Right lobe of liver (tissue), 6 donors: Measurements from ENCODE around the gene JDP2. TPM values are rescaled to one million over a fixed set of nuclear protein-coding genes. Genes with fewer than 3 reads are reported as not detected.
A peak's percentile ranks its signal among the peaks of the same experiment; 100 is the strongest.

Experiments
- ATAC-seq, 4 donors: fragments of 200-7000 bp; cut with Tn5 transposase; one replicate each; pipeline ENCODE4 v1.9.1; 2020; ENCODE audit warnings: mild to moderate bottlenecking in 4 of 4, moderate library complexity in 4 of 4
- DNase-seq, 3 donors: peaks; one replicate each; pipeline ENCODE4 v3.0.0-alpha.2; 2020
- H3K27ac ChIP-seq, 3 donors: fragments of 200-600 bp; one replicate each; pipeline ENCODE4 v1.8.0; 2022
- H3K27me3 ChIP-seq, 2 donors: fragments of 200-600 bp; one replicate each; pipeline ENCODE4 v1.8.0; 2022
- H3K36me3 ChIP-seq, 4 donors: fragments of 200-600 bp; sonication (generic) in 1 of 4; one replicate each; pipeline versions ENCODE4 v1.5.1 to v1.8.0; 2017 to 2022; ENCODE audit warnings: control low read depth in 1 of 4
- H3K4me1 ChIP-seq, 4 donors: fragments of 200-600 bp; sonication (generic) in 1 of 4; one replicate each; pipeline versions ENCODE4 v1.5.1 to v1.8.0; 2017 to 2022; ENCODE audit warnings: control low read depth in 1 of 4
- H3K4me3 ChIP-seq, 3 donors: fragments of 200-600 bp; one replicate each; pipeline ENCODE4 v1.8.0; 2022
- H3K9me3 ChIP-seq, 4 donors: fragments of 200-600 bp; sonication (generic) in 1 of 4; one replicate each; pipeline versions ENCODE4 v1.5.1 to v1.8.0; 2017 to 2022; ENCODE audit warnings: control low read depth in 1 of 4
- POLR2A ChIP-seq: fragments of 450-650 bp; IDR thresholded peaks from one replicate; pipeline ENCODE4 v1.6.1; 2017; ENCODE audit warnings: antibody characterized with exemption, mild to moderate bottlenecking
- WGBS: methylation state at CpG from one replicate; pipeline ENCODE4 v1.1.6; 2018; ENCODE audit warnings: low coverage, low lambda C conversion rate; ENCODE audit not compliant: insufficient coverage; ENCODE audit errors: missing lambda C conversion rate; 5-methylcytosine and 5-hydroxymethylcytosine counted together
- intact Hi-C, 2 donors: fragments of 100-400 bp; cut with DNase I; formaldehyde crosslinking; loops; one replicate each; pipeline versions ENCODE4 v1.11.2 to v1.14.1; 2022
- total RNA-seq, 6 experiments: library from RNA; depleted of rRNA in 2 of 6; stranded (reverse); fragments of >200 nt in 2 of 6; fragmentation: NEBNext Ultra II Directional in 3 of 6; extraction: Animal tissue kit (Norgen Biotek cat#: 25700) in 3 of 6; gene quantifications; one replicate each; pipeline versions ENCODE4 v1.1.0 to v1.2.4, GENCODE V29; 2016 to 2023
- TF ChIP-seq, protein P1 (sequence below), 4 donors: fragments of 200-600 bp in 3 of 4; fragments of 450-650 bp in 1 of 4; IDR thresholded peaks; one replicate each; pipeline versions ENCODE4 v1.5.1 to v1.8.0; 2016 to 2022; ENCODE audit warnings: antibody characterized with exemption in 4 of 4, mild to moderate bottlenecking in 2 of 4
- donor health status: DM: no; HTN: yes; CAD: no.
- donor health status: DM: no; HTN: no; CAD: no.
- donor health status: DM: no; HTN: no; CAD: no.
- donor health status: DM: no; HTN: yes; CAD: no.
- donor health status: DM: no; HTN: yes; CAD: no.

JDP2 gene
- total RNA-seq, 6 experiments from 2014 or later: 8.3 to 22.0 (median 11.8) TPM

DNA sequence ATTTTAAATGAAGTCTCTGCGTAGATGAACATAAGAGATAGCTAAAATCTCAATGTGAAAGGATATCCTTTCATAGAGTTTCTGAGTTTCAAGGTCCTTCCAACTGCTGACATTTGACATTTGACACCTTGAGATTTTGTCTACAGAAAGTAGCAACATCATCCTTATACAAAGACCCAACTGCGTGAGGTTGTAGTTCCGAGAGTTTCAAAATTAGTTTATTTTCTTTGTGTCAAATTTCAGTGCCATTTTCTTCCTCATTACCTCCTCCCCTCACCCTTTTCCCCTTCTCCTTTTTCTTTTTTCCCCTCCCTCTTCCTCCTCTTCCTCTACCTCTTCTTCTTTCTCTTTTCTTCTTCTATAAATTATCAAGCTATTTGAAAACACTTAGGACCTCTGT lies 67.6 kb downstream of the JDP2 start:
- intact Hi-C loops: no loop called here
- no peaks in the 10 kb centered on the region for H3K36me3 ChIP-seq
- no peaks in the 10 kb centered on the region for H3K4me1 ChIP-seq
- TF ChIP-seq POLR2A: no peak
- ATAC-seq (no peak), DNase-seq (no peak)
- H3K27me3 ChIP-seq: no peaks in the 10 kb centered on the region
- no peaks in the 10 kb centered on the region for H3K9me3 ChIP-seq
- 80% methylated on average over 3 of the region's 3 CpGs for WGBS
- H3K27ac ChIP-seq: no peak overlapping the region
- H3K4me3 ChIP-seq: no peak overlapping the region

GRCh38 chr14:75495882-75496281 lies 68.1 kb downstream of the JDP2 start:
- ATAC-seq (no peak), DNase-seq (no peak)
- Histone ChIP-seq H3K27me3 (no peaks in the 10 kb centered on the region), H3K36me3 (no peaks in the 10 kb centered on the region), H3K4me1 (no peaks in the 10 kb centered on the region), H3K4me3 (no peak overlapping the region), H3K9me3 (no peaks in the 10 kb centered on the region), H3K27ac (no peak overlapping the region)
- intact Hi-C loops: no loop called here
- 61% methylated on average over 5 of the region's 5 CpGs for WGBS
- TF ChIP-seq, protein P1, sequence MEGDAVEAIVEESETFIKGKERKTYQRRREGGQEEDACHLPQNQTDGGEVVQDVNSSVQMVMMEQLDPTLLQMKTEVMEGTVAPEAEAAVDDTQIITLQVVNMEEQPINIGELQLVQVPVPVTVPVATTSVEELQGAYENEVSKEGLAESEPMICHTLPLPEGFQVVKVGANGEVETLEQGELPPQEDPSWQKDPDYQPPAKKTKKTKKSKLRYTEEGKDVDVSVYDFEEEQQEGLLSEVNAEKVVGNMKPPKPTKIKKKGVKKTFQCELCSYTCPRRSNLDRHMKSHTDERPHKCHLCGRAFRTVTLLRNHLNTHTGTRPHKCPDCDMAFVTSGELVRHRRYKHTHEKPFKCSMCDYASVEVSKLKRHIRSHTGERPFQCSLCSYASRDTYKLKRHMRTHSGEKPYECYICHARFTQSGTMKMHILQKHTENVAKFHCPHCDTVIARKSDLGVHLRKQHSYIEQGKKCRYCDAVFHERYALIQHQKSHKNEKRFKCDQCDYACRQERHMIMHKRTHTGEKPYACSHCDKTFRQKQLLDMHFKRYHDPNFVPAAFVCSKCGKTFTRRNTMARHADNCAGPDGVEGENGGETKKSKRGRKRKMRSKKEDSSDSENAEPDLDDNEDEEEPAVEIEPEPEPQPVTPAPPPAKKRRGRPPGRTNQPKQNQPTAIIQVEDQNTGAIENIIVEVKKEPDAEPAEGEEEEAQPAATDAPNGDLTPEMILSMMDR (IDR thresholded peaks at IDR 0.05): no peak

DNA sequence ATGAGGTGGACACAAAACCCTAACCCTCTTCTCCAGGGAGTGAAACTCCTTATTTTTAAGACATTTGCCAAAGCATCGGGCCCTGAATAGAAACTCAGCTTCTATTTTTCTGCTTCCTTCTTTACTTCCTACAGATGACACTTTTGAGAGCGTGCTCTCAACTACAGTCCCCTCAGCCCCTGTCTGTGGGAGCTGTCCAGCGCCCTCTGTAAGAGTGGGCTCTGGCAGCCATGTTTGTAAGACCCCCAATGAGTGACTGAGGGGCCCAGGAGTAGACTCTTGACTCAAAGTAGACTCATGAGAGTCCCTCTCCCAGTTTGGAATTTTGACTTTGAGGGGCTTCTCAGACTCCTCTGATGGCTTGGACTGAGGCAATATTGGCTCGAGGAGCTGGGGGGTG lies 68.9 kb downstream of the JDP2 start:
- H3K4me3 ChIP-seq: no peak overlapping the region
- intact Hi-C loops: no loop called here
- H3K4me1 ChIP-seq: no peaks in the 10 kb centered on the region
- TF ChIP-seq, protein P1 (IDR thresholded peaks at IDR 0.05): no peak
- TF ChIP-seq POLR2A: no peak
- DNase-seq: no peak
- no peaks in the 10 kb centered on the region for H3K36me3 ChIP-seq
- no peak overlapping the region for H3K27ac ChIP-seq
- ATAC-seq: no peak
- WGBS: 75% methylated on average over 2 of the region's 4 CpGs
- H3K9me3 ChIP-seq: no peaks in the 10 kb centered on the region
- no peaks in the 10 kb centered on the region for H3K27me3 ChIP-seq

DNA sequence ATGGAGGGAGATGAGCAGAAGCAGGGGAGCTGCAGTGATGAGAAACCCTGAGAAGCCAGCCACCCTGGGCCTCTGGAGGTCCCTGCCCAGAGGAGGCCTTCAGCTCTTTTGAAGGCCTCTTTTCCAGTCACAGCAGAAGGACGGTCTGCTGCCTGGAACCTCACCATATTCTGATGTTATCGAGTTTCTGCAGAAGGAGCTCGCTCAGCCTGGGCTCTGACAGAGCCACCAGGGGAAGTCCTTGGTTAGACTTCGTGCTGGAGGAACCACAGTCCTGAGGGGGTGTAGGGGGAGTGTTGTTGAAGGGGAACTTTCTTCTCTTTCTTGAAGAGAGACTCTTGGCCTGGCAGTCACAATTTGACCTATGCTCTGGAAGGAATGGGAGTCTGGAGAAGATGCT lies 69.4 kb downstream of the JDP2 start:
- no peaks in the 10 kb centered on the region for H3K27me3 ChIP-seq
- H3K27ac ChIP-seq: no peak overlapping the region
- DNase-seq (no peak), ATAC-seq (peak in 1 of 4 donors; percentile 27)
- no peaks in the 10 kb centered on the region for H3K36me3 ChIP-seq
- H3K4me1 ChIP-seq: no peaks in the 10 kb centered on the region
- TF ChIP-seq, protein P1 (IDR thresholded peaks at IDR 0.05): no peak
- no peak for TF ChIP-seq POLR2A
- no peaks in the 10 kb centered on the region for H3K9me3 ChIP-seq
- intact Hi-C loops: no loop called here
- 69% methylated on average over 3 of the region's 4 CpGs for WGBS
- no peak overlapping the region for H3K4me3 ChIP-seq

DNA sequence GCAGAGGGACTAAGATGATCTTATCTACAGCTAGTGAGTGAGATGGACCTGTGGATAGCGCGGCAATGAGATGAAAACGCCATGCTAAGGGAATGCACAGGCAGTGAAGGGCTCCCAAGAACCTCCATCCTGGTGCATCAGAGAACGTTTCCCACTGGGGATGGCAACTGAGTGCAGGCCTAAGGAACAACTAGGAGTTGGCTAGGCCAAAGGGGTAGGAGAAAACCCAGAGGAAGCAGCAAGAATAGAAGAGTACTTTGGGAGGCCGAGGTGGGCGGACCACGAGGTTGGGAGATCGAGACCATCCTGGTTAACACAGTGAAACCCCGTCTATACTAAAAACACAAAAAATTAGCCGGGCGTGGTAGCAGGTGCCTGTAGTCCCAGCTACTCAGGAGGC lies 69.9 kb downstream of the JDP2 start:
- ATAC-seq (no peak), DNase-seq (no peak)
- Histone ChIP-seq H3K4me1 (no peaks in the 10 kb centered on the region), H3K36me3 (no peaks in the 10 kb centered on the region), H3K27me3 (no peaks in the 10 kb centered on the region), H3K4me3 (no peak overlapping the region), H3K27ac (no peak overlapping the region), H3K9me3 (no peaks in the 10 kb centered on the region)
- intact Hi-C loops: no loop called here
- no peak for TF ChIP-seq POLR2A
- TF ChIP-seq, protein P1 (IDR thresholded peaks at IDR 0.05): no peak
- 88% methylated on average over 9 of the region's 11 CpGs for WGBS
